ENCODE data around the gene BTRC.

GRCh38 chr10:101558671-101559595, 205.0 kb downstream of the BTRC start:
- TF ChIP-seq CTCF (IDR thresholded peaks at IDR 0.05): no peak
- TF ChIP-seq POLR2A (IDR thresholded peaks at IDR 0.05): no peak
